OCI-M2 (cell line): ENCODE measurements around the gene CPD.
"Not testable (repeated sequence)": the region's sequence is repeated elsewhere in the genome, so short reads cannot be mapped to it uniquely, and the experiment has no call there.

Experiments
- DNase-seq: peaks from one replicate; lab custom pipeline; 2025; ENCODE audit not compliant: unreplicated experiment; lab: John Stamatoyannopoulos, UW

Gene CPD

DNA sequence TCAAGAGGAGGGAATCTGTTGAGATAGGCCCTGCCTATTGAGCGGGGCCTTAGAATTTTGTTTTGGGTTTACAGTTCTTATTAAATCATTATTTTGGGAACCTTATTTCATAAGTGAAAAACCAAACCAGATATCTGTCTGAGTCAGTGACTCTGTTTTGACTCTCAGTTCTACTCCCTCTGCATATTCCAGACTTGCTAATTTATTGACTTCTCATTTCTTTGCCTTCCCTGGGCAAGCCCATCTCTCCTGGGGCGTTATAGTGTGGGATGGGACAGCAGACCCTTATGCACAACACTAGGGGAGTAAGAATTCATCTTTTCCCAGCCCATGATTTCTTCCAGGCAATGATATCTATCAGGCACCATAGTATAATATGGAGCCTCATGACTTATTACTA, 45.7 kb downstream of the CPD start:
- DNase-seq = no peak

GRCh38 chr17:30426292-30426691, 47.6 kb downstream of the CPD start:
- no peak for DNase-seq

DNA sequence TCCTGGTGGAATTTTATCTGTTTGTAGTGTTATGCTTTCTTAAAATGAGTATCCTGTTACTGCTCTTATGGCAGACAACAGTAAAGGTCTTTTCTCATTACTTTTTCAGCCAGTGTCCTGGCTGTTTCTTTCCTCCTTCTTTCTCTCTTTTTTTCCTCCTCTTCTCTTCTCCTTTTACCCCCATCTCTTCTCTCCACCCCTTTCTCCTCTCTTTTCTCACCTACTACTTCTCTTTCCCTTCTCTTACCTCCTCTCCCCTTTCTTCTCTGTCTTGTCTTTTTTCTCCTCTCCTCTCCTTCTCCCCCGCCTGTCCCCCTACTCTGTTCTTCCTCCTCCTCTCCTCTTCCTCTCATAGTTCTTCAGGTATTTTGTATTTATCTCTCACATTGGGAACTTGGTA, 48.9 kb downstream of the CPD start:
- DNase-seq = no peak

- DNase-seq = no peak
Observed at GRCh38 chr17:30429155-30429554, 50.4 kb downstream of the CPD start.

- no peak for DNase-seq
Observed at GRCh38 chr17:30433514-30433913, 54.8 kb downstream of the CPD start.

GRCh38 chr17:30436729-30437128, 58.0 kb downstream of the CPD start:
- DNase-seq = no peak

- DNase-seq = no peak
Observed at GRCh38 chr17:30443721-30444120, 65.0 kb downstream of the CPD start.

DNA sequence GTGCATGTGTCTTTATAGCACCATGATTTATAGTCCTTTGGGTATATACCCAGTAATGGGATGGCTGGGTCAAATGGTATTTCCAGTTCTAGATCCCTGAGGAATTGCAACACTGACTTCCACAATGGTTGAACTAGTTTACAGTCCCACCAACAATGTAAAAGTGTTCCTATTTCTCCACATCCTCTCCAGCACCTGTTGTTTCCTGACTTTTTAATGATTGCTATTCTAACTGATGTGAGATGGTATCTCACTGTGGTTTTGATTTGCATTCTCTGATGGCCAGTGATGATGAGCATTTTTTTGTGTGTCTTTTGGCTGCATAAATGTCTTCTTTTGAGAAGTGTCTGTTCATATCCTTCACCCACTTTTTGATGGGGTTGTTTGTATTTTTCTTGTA, 67.9 kb downstream of the CPD start:
- not testable (repeated sequence) for DNase-seq

DNA sequence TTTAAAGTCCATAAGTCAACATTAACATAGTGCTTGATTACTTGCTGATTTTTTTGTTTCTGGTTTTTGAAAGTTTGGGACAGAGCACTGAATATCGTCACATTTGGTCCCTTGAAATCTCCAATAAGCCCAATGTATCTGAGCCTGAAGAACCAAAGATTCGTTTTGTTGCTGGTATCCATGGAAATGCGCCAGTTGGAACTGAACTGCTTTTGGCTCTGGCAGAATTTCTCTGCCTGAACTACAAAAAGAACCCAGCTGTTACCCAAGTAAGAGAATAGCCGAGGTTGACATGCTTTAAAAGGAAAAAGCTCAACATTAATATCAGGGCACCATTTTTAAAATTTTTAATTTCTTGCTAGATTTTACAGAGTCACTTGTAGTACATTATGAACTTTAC, 70.8 kb downstream of the CPD start:
- DNase-seq = no peak

DNA sequence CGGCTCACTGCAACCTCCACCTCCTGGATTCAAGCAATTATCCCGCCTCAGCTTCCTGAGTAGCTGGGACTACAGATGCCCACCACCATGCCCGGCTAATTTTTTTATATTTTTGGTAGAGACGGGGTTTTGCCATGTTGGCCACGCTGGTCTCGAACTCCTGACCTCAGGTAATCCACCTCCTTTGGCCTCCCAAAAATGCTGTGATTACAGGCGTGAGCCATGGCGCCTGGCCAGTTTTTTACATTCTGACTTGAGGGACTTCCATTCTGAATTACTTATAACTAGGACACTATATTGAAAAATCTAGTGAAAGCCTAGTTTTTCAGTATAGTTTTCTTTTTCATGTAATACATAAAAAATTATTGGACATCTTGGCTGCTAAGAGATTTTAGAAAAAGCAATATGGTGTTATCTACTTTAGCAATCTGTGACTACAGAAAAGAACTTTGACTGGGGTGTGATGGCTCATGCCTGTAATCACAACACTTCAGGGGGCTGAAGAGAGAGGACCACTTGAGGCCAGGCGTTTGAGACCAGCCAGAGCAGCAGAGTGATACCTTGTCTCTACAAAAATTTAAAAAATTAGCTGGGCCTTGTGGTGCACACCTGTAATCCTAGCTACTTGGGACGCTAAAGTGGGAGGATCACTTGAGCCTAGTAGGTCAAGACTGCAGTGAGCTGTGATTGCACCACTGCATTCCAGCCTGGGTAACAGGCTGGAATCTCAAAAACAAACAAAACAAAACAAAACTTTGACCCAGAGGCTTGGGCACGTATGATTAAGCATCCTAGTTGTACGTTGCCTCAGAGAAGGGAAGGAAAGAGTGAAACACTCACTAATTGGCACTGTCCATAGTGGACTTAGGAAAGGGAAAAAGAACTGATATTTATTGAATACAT, 71.6 kb downstream of the CPD start:
- DNase-seq = no peak

- DNase-seq = no peak
Observed at GRCh38 chr17:30454635-30455034, 75.9 kb downstream of the CPD start.

DNA sequence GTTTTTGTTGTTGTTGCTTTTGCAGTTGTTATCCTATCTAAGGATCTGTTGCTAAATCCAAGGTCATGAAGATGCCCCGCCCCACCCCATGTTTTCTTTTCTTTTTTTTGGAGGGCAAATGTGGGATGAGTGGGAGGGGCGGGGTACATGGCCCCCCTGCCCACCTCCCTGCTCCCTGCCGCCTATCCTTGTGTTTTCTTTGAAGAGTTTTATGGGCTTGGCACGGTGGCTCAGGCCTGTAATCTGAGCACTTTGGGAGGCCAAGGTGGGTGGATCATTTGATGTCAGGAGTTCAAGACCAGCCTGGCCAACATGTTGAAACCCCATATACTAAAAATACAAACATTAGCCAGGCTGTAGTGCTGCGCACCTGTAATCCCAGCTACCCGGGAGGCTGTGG, 79.6 kb downstream of the CPD start:
- no peak for DNase-seq

DNA sequence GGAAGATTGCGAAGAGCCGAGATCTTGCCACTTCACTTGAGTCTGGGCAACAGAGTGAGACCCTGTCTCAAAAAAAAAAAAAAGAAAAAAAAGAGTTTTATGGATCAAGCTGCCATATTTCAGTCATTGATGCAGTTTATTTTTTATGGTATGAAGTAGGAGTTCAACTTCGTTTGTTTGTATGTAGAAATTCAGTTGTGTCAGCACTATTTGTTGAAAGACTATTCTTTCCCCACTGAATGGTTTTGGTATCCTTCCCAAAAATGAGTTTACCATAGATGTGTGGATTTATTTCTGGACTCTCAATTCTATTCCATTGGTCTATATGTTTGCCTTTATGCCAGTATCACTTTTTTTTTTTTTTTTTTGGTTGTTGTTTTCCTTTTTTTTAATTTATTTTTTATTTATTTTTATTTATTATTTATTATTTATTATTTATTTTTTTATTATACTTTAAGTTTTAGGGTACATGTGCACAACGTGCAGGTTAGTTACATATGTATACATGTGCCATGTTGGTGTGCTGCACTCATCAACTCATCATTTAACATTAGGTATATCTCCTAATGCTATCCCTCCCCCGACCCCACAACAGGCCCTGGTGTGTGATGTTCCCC, 80.2 kb downstream of the CPD start:
- DNase-seq = not testable (repeated sequence)

GRCh38 chr17:30468465-30468864, 89.7 kb downstream of the CPD start:
- DNase-seq = no peak

DNA sequence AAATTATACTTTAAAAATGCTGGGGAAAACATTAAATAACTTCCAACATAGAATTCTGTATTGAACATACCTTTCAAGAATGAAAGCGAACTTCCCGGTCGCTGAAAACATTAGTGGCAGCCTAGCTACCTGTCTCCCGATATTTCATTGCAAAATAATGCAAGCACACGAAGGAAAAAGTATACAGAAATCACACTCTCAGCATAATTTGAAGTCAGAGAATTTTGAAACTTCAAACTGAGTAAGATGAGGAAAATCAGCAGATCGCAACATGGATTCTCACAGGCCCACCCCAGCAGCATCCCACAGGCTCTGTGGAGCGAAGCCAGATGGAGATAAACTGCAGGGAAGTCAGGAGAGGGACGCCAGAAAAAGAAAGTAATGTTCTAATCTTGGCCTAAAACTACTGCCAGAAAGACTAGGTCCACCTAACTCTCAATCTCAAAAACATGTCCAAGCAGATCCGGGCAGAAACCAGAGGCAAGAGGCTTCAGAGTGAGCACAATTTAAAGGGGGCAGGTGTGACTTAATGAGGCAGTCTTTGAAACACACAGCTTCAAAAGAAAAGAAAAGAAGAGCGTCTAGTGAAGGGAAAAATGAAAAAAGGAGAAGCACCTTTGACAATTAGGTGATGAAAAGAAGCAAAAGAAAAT, 93.6 kb downstream of the CPD start:
- no peak for DNase-seq

DNA sequence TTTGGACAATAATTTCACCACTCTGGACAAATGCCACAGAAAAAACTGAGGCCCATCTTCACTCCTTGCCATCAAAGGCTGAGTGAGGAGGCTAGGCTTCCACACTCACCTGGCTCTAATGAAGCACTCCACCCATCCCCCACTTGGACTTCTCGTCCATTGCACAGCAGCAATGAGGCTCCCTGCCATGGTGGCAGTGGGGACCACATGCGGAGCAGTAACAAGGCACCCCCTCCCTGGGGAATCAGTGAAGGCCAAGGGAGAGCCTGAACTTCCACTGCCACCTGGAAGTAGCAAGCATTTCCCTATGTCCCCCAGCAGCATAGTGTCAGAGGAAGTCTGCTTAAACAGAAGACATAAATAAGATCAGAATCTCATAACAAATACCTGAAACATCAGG, 96.5 kb downstream of the CPD start:
- DNase-seq = no peak

- DNase-seq = no peak
Observed at GRCh38 chr17:30476726-30477082, 98.0 kb downstream of the CPD start.

DNA sequence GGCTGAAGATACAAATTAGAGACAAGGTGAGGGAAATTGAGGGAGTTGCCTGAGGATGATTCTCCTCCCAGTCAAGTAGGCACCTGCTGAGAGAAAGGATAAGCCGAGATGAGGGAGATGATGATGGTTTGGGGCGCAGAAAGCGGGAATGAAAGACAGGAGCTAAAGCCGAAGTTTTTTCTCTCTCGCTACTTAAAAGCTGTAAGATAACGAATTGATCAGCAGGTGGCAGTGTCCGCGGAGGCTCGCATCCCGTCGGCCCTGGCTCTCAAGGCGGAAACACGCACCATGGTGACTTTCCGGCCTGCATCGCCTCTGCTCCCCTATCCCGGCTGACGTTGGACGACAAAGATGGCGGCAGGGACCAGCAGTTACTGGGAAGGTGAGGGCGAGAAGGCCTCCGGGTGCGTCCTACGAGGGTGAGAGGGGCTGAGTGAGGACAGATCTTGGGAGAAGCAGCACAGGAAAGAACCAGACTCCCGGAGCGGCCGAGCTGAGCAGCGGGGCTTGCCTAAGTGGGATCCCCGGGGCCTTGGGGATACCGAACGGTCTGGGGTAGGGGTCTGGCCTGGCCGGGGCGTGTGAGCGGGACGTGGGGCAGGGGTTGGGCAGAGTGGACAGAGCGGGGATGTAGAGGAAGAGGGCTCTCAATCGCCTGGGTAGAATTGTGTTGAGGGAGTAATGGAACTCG, 98.5 kb downstream of the CPD start, which contains the start of gene GOSR1:
Gene GOSR1, plus strand, starts transcription at position 326 of the 691 bp plus-strand sequence. Its CDS starts 26 bp downstream, at position 352.
- peak; percentile 73 for DNase-seq

- DNase-seq = no peak
Observed at GRCh38 chr17:30477774-30478115, 99.0 kb downstream of the CPD start.

DNA sequence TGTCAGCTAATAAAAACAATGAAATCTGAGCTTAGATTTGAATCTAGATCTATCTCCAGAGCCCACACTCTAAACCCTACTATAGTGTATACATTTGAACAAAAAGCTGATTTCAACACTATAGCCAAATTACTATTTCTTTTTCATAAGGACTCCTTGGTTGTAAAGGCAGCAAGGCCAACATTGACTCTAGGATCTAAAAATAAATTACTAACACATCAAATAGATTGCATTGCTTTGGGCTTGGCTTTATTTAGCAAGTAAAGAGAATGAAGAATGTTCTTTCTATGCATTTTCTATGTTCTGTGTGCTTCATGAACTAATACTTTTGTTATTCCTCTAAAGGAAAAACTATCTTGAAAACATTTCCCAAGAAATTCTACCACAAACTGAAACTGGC, 103.8 kb downstream of the CPD start:
- DNase-seq = no peak

DNA sequence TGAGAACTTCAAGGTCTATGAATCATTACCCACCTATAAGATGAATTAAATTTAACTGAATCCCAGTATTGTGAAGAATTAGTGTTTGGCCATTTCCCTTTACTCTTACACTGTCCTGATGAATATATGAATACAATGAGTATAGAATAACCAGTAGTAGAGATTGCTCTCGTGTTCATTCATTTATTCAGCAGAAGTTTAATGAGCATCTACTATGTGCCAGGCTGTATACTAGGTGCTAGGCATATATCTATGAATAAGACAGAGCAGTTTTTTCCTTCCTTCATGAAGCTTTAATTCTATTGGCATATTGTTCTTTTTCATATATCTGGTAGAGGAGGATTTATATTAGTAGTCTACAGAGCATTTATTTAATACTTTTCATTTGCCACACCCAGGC, 104.4 kb downstream of the CPD start:
- DNase-seq = no peak

DNA sequence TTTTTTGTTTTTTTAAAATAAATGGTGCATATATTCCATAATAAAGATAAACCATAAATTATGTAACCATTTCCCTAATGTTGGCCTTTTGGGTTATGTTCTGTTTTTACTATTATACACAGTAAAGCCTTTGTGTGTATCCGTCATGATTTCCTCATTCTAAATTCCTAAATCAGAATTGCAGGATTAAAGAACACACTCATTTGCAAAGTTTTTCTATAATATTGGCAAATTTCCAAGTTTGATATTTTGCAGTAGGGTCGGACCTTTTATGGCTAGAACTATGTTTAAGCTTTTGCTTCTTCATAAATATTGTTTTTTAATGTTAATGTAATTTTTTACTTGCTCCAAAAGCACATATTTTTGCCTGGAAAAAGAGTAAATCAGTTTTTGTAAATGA, 115.1 kb downstream of the CPD start:
- DNase-seq = no peak
